Measurements from ENCODE around the gene CUL3. TPM values are rescaled to one million over a fixed set of nuclear protein-coding genes. Genes with fewer than 3 reads are reported as not detected.

Gene CUL3
- total and polyA plus RNA-seq, 3 donors from 2014 or later = 184 to 442 (median 256) TPM

- H3K4me1 ChIP-seq = peaks cover 27% of the 10 kb centered on the region
Observed at GRCh38 chr2:224580248-224580647, 4.9 kb downstream of the CUL3 start.

GRCh38 chr2:224579411-224579810, 5.8 kb downstream of the CUL3 start:
- Histone ChIP-seq H3K36me3 (ENCODE audit: low read depth, missing control alignments) (no peaks in the 10 kb centered on the region), H3K4me3 (no peak overlapping the region), H3K9me3 (no peaks in the 10 kb centered on the region), H3K4me1 (peaks cover 27% of the 10 kb centered on the region), H3K27ac (no peak overlapping the region), H3K27me3 (no peaks in the 10 kb centered on the region)
- WGBS, 2 donors = 26 to 31% methylated on average over 2 of the region's 2 CpGs
- TF ChIP-seq, protein P1, sequence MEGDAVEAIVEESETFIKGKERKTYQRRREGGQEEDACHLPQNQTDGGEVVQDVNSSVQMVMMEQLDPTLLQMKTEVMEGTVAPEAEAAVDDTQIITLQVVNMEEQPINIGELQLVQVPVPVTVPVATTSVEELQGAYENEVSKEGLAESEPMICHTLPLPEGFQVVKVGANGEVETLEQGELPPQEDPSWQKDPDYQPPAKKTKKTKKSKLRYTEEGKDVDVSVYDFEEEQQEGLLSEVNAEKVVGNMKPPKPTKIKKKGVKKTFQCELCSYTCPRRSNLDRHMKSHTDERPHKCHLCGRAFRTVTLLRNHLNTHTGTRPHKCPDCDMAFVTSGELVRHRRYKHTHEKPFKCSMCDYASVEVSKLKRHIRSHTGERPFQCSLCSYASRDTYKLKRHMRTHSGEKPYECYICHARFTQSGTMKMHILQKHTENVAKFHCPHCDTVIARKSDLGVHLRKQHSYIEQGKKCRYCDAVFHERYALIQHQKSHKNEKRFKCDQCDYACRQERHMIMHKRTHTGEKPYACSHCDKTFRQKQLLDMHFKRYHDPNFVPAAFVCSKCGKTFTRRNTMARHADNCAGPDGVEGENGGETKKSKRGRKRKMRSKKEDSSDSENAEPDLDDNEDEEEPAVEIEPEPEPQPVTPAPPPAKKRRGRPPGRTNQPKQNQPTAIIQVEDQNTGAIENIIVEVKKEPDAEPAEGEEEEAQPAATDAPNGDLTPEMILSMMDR (IDR thresholded peaks at IDR 0.05) = no peak
- no peak for TF ChIP-seq POLR2A (IDR thresholded peaks at IDR 0.05)
- intact Hi-C loops (cut with DNase I; ENCODE audit: low total_unique reads) = no loop called here
- DNase-seq = no peak

More at GRCh38 chr2:224580248-224580647, 4.9 kb downstream of the CUL3 start:
- no peak overlapping the region for H3K27ac ChIP-seq
- no peak for DNase-seq
- intact Hi-C loops (cut with DNase I; ENCODE audit: low total_unique reads) = no loop called here
- WGBS, 2 donors = 84 to 85% methylated on average over 12 of the region's 12 CpGs
- no peaks in the 10 kb centered on the region for H3K36me3 ChIP-seq (ENCODE audit: low read depth, missing control alignments)
- TF ChIP-seq, protein P1 (IDR thresholded peaks at IDR 0.05) = no peak
- TF ChIP-seq POLR2A (IDR thresholded peaks at IDR 0.05) = no peak
- H3K4me3 ChIP-seq = no peak overlapping the region
- H3K27me3 ChIP-seq = no peaks in the 10 kb centered on the region
- no peaks in the 10 kb centered on the region for H3K9me3 ChIP-seq

DNA sequence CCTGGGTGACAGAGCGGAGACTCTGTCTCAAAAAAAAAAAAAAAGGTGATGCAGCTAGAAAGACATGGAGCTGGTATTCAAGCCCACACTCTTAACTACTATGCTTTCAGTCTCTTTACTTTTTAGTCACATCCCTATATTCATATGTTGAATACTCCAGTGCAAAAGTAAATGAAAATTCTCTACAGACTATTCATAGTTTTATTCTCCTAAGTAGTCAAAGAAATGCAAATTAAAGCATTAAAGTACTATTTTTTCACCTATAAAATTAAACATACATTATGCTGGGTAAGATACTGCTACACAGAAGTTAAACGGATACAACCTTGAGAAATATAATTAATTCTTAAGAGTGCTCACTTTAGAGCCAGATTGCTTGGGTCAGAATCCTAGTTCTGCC, 7.6 kb downstream of the CUL3 start:
- no peaks in the 10 kb centered on the region for H3K27me3 ChIP-seq
- DNase-seq = no peak
- H3K9me3 ChIP-seq = no peaks in the 10 kb centered on the region
- 84% methylated on average over 2 of the region's 2 CpGs for WGBS, 2 donors
- intact Hi-C loops (cut with DNase I; ENCODE audit: low total_unique reads) = no loop called here
- no peak overlapping the region for H3K27ac ChIP-seq
- H3K4me1 ChIP-seq = peaks cover 22% of the 10 kb centered on the region
- TF ChIP-seq POLR2A (IDR thresholded peaks at IDR 0.05) = no peak
- no peaks in the 10 kb centered on the region for H3K36me3 ChIP-seq (ENCODE audit: low read depth, missing control alignments)
- H3K4me3 ChIP-seq = no peak overlapping the region

- no peak for DNase-seq
- WGBS, 2 donors = 73 to 76% methylated on average over 5 of the region's 5 CpGs
- no peaks in the 10 kb centered on the region for H3K36me3 ChIP-seq (ENCODE audit: low read depth, missing control alignments)
- H3K4me3 ChIP-seq = no peak overlapping the region
- TF ChIP-seq, protein P1 (IDR thresholded peaks at IDR 0.05) = no peak
- no peak for TF ChIP-seq POLR2A (IDR thresholded peaks at IDR 0.05)
- H3K4me1 ChIP-seq = peaks cover 19% of the 10 kb centered on the region
- no peaks in the 10 kb centered on the region for H3K27me3 ChIP-seq
- H3K9me3 ChIP-seq = no peaks in the 10 kb centered on the region
- no peak overlapping the region for H3K27ac ChIP-seq
- intact Hi-C loops (cut with DNase I; ENCODE audit: low total_unique reads) = no loop called here
Observed at GRCh38 chr2:224576088-224576715, 9.0 kb downstream of the CUL3 start.

- Histone ChIP-seq H3K27me3 (no peaks in the 10 kb centered on the region), H3K27ac (no peak overlapping the region), H3K4me3 (no peak overlapping the region), H3K9me3 (no peaks in the 10 kb centered on the region), H3K36me3 (ENCODE audit: low read depth, missing control alignments) (no peaks in the 10 kb centered on the region), H3K4me1 (peaks cover 16% of the 10 kb centered on the region)
- no peak for TF ChIP-seq POLR2A (IDR thresholded peaks at IDR 0.05)
- TF ChIP-seq, protein P1 (IDR thresholded peaks at IDR 0.05) = no peak
- intact Hi-C loops (cut with DNase I; ENCODE audit: low total_unique reads) = no loop called here
- DNase-seq = no peak
- WGBS, 2 donors = 38 to 47% methylated on average over 3 of the region's 3 CpGs
Observed at GRCh38 chr2:224574423-224575084, 10.6 kb downstream of the CUL3 start.
